Endothelial cell of umbilical vein (primary cell): ENCODE measurements around the gene RBL1. TPM values are rescaled to one million over a fixed set of nuclear protein-coding genes. Genes with fewer than 3 reads are reported as not detected.

Experiments used
- BruUV-seq: library from RNA; stranded (reverse); fragments of 400-500 nt; replicated peaks from 2 replicates; lab custom pipeline; 2021; lab: Mats Ljungman, UMichigan
- CTCF ChIA-PET: fragments of 300-600, 350-600 bp; sonication (Branson Sonifier 250); formaldehyde crosslinking; loops from one replicate; lab custom pipeline; 2021; ENCODE audit warnings: antibody characterized with exemption, inconsistent platforms; lab: Charles Lee
- POLR2A ChIA-PET: fragments of 300-600, 350-600 bp; sonication (Branson Sonifier 250); formaldehyde crosslinking; loops from one replicate; lab custom pipeline; 2021; ENCODE audit warnings: antibody characterized with exemption, inconsistent platforms; lab: Charles Lee
- DNase-seq: peaks from one replicate; pipeline ENCODE4 v3.0.0-alpha.2; 2011; ENCODE audit warnings: low read depth, low spot score
- FAIRE-seq: peaks from 2 replicates; lab custom pipeline; 2011; peaks lifted over from hg19 to GRCh38; lab: Jason Lieb, UNC
- H2AFZ ChIP-seq: 2 replicates; pipeline ENCODE4 v1.6.0; 2012; ENCODE audit warnings: low read depth, low read length, control low read depth, inconsistent platforms
- H3K27ac ChIP-seq: 2 replicates; pipeline ENCODE4 v1.5.1; 2011; ENCODE audit warnings: low read depth, mild to moderate bottlenecking, control low read depth, low read length, moderate library complexity; ENCODE audit not compliant: insufficient read depth
- H3K27me3 ChIP-seq, 2 experiments: 2 replicates each; pipeline versions ENCODE4 v1.6.0 to v1.6.1; 2011; ENCODE audit warnings: low read length in 2 of 2, mixed read lengths in 1 of 2; ENCODE audit not compliant: control insufficient read depth in 2 of 2, insufficient read depth in 2 of 2
- H3K36me3 ChIP-seq, 2 experiments: 2 replicates in 1 of 2; 3 replicates in 1 of 2; pipeline ENCODE4 v1.5.1; 2011; ENCODE audit warnings: low read length in 2 of 2, mild to moderate bottlenecking in 1 of 2, moderate library complexity in 1 of 2; ENCODE audit not compliant: control insufficient read depth in 2 of 2, insufficient read depth in 2 of 2; ENCODE audit errors: extremely low read depth in 1 of 2
- H3K4me1 ChIP-seq: 3 replicates; pipeline ENCODE4 v1.5.1; 2011; ENCODE audit warnings: mild to moderate bottlenecking, low read length; ENCODE audit not compliant: control insufficient read depth, insufficient read depth; ENCODE audit errors: extremely low read depth
- H3K4me2 ChIP-seq: 2 replicates; pipeline ENCODE4 v1.6.1; 2011; ENCODE audit warnings: low read length, control low read depth, mixed read lengths; ENCODE audit not compliant: insufficient read depth
- H3K4me3 ChIP-seq, 3 experiments: fragments of 200-600 bp in 1 of 3; sonication (generic), shearing (Covaris generic) in 1 of 3; replicated peaks in 1 of 3; 2 replicates each; pipeline ENCODE4 v1.5.1; 2011 to 2016; ENCODE audit warnings: control low read depth in 3 of 3, low read length in 3 of 3, mild to moderate bottlenecking in 2 of 3, inconsistent platforms in 1 of 3, low read depth in 1 of 3, moderate library complexity in 1 of 3; ENCODE audit not compliant: insufficient read depth in 1 of 3
- H3K79me2 ChIP-seq: 2 replicates; pipeline ENCODE4 v1.6.0; 2012; ENCODE audit warnings: low read length, inconsistent platforms; ENCODE audit not compliant: control insufficient read depth, insufficient read depth
- H3K9ac ChIP-seq: replicated peaks from 2 replicates; pipeline ENCODE3; 2011; ENCODE audit warnings: low read length, control low read depth; ENCODE audit not compliant: insufficient read depth; ENCODE audit errors: extremely low read depth
- H3K9me1 ChIP-seq: replicated peaks from 3 replicates; pipeline ENCODE4 v1.6.0; 2011; ENCODE audit warnings: mild to moderate bottlenecking, low read length; ENCODE audit not compliant: control insufficient read depth, insufficient read depth; ENCODE audit errors: extremely low read depth
- H3K9me3 ChIP-seq: replicated peaks from 2 replicates; pipeline ENCODE4 v1.5.1; 2012; ENCODE audit warnings: low read length, inconsistent platforms; ENCODE audit not compliant: control insufficient read depth, insufficient read depth
- H4K20me1 ChIP-seq: replicated peaks from 2 replicates; pipeline ENCODE3; 2011; ENCODE audit warnings: mild to moderate bottlenecking, low read length; ENCODE audit not compliant: control insufficient read depth, insufficient read depth; ENCODE audit errors: extremely low read depth
- CTCF ChIP-seq, 2 donors: IDR thresholded peaks; 1 replicate in 1 of 2; 2 replicates in 1 of 2; pipeline ENCODE4 v1.5.1; 2011; ENCODE audit warnings: low read length in 2 of 2, mild to moderate bottlenecking in 2 of 2, moderate library complexity in 2 of 2, control low read depth in 1 of 2, inconsistent platforms in 1 of 2, low read depth in 1 of 2; ENCODE audit not compliant: insufficient read depth in 1 of 2; ENCODE audit errors: extremely low read depth in 1 of 2
- EZH2 ChIP-seq: IDR thresholded peaks from 2 replicates; pipeline ENCODE4 v1.6.1; 2012; ENCODE audit warnings: borderline replicate concordance, low read depth, mild to moderate bottlenecking, moderate library complexity, low read length, inconsistent platforms; ENCODE audit not compliant: severe bottlenecking
- FOS ChIP-seq: IDR thresholded peaks from 2 replicates; pipeline ENCODE4 v1.6.1; 2011; ENCODE audit warnings: mild to moderate bottlenecking, low read length, moderate library complexity, borderline replicate concordance; ENCODE audit not compliant: insufficient read depth
- GATA2 ChIP-seq: IDR thresholded peaks from 2 replicates; pipeline ENCODE4 v1.7.0; 2011; ENCODE audit warnings: low read depth, mild to moderate bottlenecking, moderate library complexity, mixed read lengths, low read length; ENCODE audit not compliant: insufficient read length, insufficient read depth
- JUN ChIP-seq: IDR thresholded peaks from 2 replicates; pipeline ENCODE4 v1.6.1; 2011; ENCODE audit warnings: borderline replicate concordance, low read depth; ENCODE audit not compliant: insufficient read length, insufficient read depth
- MAX ChIP-seq: IDR thresholded peaks from 2 replicates; pipeline ENCODE4 v1.6.1; 2011; ENCODE audit not compliant: insufficient read depth, insufficient read length
- MYC ChIP-seq: IDR thresholded peaks from one replicate; pipeline ENCODE4 v1.6.1; 2011; ENCODE audit warnings: mild to moderate bottlenecking, low read depth, low read length
- POLR2A ChIP-seq: IDR thresholded peaks from 2 replicates; pipeline ENCODE4 v1.6.1; 2012; ENCODE audit warnings: low read depth, mild to moderate bottlenecking, control low read depth, low read length
- POLR2AphosphoS5 ChIP-seq: IDR thresholded peaks from 2 replicates; pipeline ENCODE4 v1.6.1; 2012; ENCODE audit warnings: low read depth, mild to moderate bottlenecking, control low read depth, low read length, moderate library complexity; ENCODE audit not compliant: insufficient read depth
- dilution Hi-C: fragments of 300-500 bp; cut with MboI; formaldehyde crosslinking; loops from one replicate; pipeline ENCODE4 v1.15.0; 2019; ENCODE audit warnings: low sequenced_read_pairs; ENCODE audit not compliant: extremely low pct_ligation_motif_present
- intact Hi-C: fragments of 100-400 bp; cut with micrococcal nuclease; formaldehyde crosslinking; loops from one replicate; pipeline ENCODE4 v1.10.0; 2022
- polyA plus RNA-seq, 4 experiments: library from polyadenylated mRNA; depleted of rRNA in 3 of 4; stranded (reverse) in 3 of 4; unstranded in 1 of 4; fragments of >200 nt; gene quantifications; 2 replicates each; pipeline versions ENCODE4 v1.2.1 to v1.2.3, GENCODE V29; 2011 to 2012; ENCODE audit warnings: missing spikeins in 1 of 4
- total RNA-seq: library from RNA; stranded (reverse); gene quantifications from 2 replicates; pipeline ENCODE4 v1.2.3, GENCODE V29; 2021

RBL1 gene
- total and polyA plus RNA-seq, 2 donors (not counting 3 experiments of a cell fraction or from before 2014, with no cell fraction given), result 3.1 to 20.1 TPM

- Histone ChIP-seq H3K9ac (no peak overlapping the region), H3K4me3 (no peak overlapping the region), H3K27me3 (peaks cover 2 to 5% of the 10 kb centered on the region in 2 experiments), H4K20me1 (no peaks in the 10 kb centered on the region), H3K27ac (no peak overlapping the region), H3K4me1 (no peaks in the 10 kb centered on the region), H2AFZ (no peak overlapping the region), H3K9me3 (no peaks in the 10 kb centered on the region), H3K79me2 (no peaks in the 10 kb centered on the region), H3K4me2 (no peak overlapping the region), H3K9me1 (no peaks in the 10 kb centered on the region), H3K36me3 (no peaks in the 10 kb centered on the region)
- intact Hi-C loops (no loop called here), dilution Hi-C loops (no loop called here)
- DNase-seq (no peak), FAIRE-seq (no peak)
- TF ChIP-seq FOS (no peak), POLR2A (no peak), GATA2 (no peak), JUN (no peak), POLR2AphosphoS5 (no peak), MAX (no peak), MYC (no peak), CTCF (IDR thresholded peaks at IDR 0.05; ENCODE audit: extremely low read depth in 1 of 2, insufficient read depth in 1 of 2, low read depth in 1 of 2, low read length in 2 of 2) (no peak), EZH2 (no peak)
- BruUV-seq, result no TSS peak
- POLR2A ChIA-PET, result no interaction called here
- CTCF ChIA-PET, result no interaction called here
Observed at GRCh38 chr20:37114012-37114411, 18.2 kb upstream of the RBL1 start.
